HepG2 (cell line): ENCODE measurements around the gene WDR27. TPM values are rescaled to one million over a fixed set of nuclear protein-coding genes. Genes with fewer than 3 reads are reported as not detected.
A peak's percentile ranks its signal among the peaks of the same experiment; 100 is the strongest.

Source experiments
- CBX1 ChIP-seq: IDR thresholded peaks from one replicate; pipeline ENCODE4 v1.6.1; 2016; ENCODE audit warnings: antibody characterized with exemption, low read depth
- CBX5 ChIP-seq: sonication (generic); formaldehyde crosslinking; IDR thresholded peaks from 2 replicates; pipeline ENCODE4 v1.4.0; 2020; ENCODE audit warnings: missing genetic modification reagents, borderline replicate concordance
- E2F5 ChIP-seq: sonication (generic); formaldehyde crosslinking; conservative IDR thresholded peaks from 2 replicates; pipeline ENCODE4 v1.4.0; 2020; ENCODE audit warnings: missing genetic modification reagents
- FOXK2 ChIP-seq: fragments of 450-650 bp; IDR thresholded peaks from 2 replicates; pipeline ENCODE4 v1.6.1; 2016
- HOXA7 ChIP-seq: sonication (generic); formaldehyde crosslinking; IDR thresholded peaks from 2 replicates; pipeline ENCODE4 v1.8.1; 2022; ENCODE audit warnings: mild to moderate bottlenecking, missing genetic modification reagents, moderate library complexity
- KDM2A ChIP-seq: sonication (generic); formaldehyde crosslinking; IDR thresholded peaks from 2 replicates; pipeline ENCODE4 v1.4.0; 2020; ENCODE audit warnings: low read depth, missing genetic modification reagents, borderline replicate concordance
- NR2F6 ChIP-seq, 2 experiments: IDR thresholded peaks; 2 replicates each; pipeline ENCODE4 v1.6.1; 2016; ENCODE audit warnings: antibody characterized with exemption in 1 of 2, mild to moderate bottlenecking in 1 of 2
- PAWR ChIP-seq: sonication (generic); formaldehyde crosslinking; IDR thresholded peaks from 2 replicates; pipeline ENCODE4 v1.4.0; 2020; ENCODE audit warnings: missing genetic modification reagents, mild to moderate bottlenecking, borderline replicate concordance
- POLR2AphosphoS2 ChIP-seq: IDR thresholded peaks from 2 replicates; pipeline ENCODE4 v1.6.1; 2011; ENCODE audit warnings: low read depth, low read length, improper control_type of control experiment
- PRDM10 ChIP-seq: sonication (generic); formaldehyde crosslinking; IDR thresholded peaks from 2 replicates; pipeline ENCODE4 v1.4.0; 2020; ENCODE audit warnings: low read depth, missing genetic modification reagents
- ZNF10 ChIP-seq: sonication (generic); formaldehyde crosslinking; IDR thresholded peaks from 2 replicates; pipeline ENCODE4 v1.4.0; 2020; ENCODE audit warnings: mild to moderate bottlenecking, low read depth, missing genetic modification reagents, borderline replicate concordance
- ZNF275 ChIP-seq: sonication (generic); formaldehyde crosslinking; IDR thresholded peaks from 2 replicates; pipeline ENCODE4 v1.8.0; 2022; ENCODE audit warnings: missing genetic modification reagents, mild to moderate bottlenecking, inconsistent platforms, borderline replicate concordance
- ZNF280B ChIP-seq: sonication (generic); formaldehyde crosslinking; IDR thresholded peaks from 2 replicates; pipeline ENCODE4 v1.5.0; 2020; ENCODE audit warnings: missing genetic modification reagents, mild to moderate bottlenecking, borderline replicate concordance
- ZNF383 ChIP-seq: sonication (generic); formaldehyde crosslinking; IDR thresholded peaks from 2 replicates; pipeline ENCODE4 v1.4.0; 2020; ENCODE audit warnings: missing genetic modification reagents, mild to moderate bottlenecking, borderline replicate concordance
- ZNF574 ChIP-seq: sonication (generic); formaldehyde crosslinking; IDR thresholded peaks from 2 replicates; pipeline ENCODE4 v1.4.0; 2020; ENCODE audit warnings: missing genetic modification reagents
- ZNF652 ChIP-seq: IDR thresholded peaks from 2 replicates; pipeline ENCODE4 v1.6.1; 2016; ENCODE audit warnings: low read depth, borderline replicate concordance
- ZNF781 ChIP-seq: sonication (generic); formaldehyde crosslinking; IDR thresholded peaks from 2 replicates; pipeline ENCODE4 v1.5.1; 2020; ENCODE audit warnings: borderline replicate concordance, mild to moderate bottlenecking, missing genetic modification reagents; ENCODE audit errors: not compliant biosample characterization
- polyA plus RNA-seq, 8 experiments: library from polyadenylated mRNA; depleted of rRNA in 3 of 8; stranded (reverse) in 7 of 8; unstranded in 1 of 8; fragments of >200 nt; fragmentation: Illumina TruSeq in 4 of 8; extraction: Trizol in 4 of 8; gene quantifications; 2 replicates each; pipeline versions ENCODE4 v1.2.1 to v1.2.3, GENCODE V29; 2011 to 2016; ENCODE audit warnings: low read depth in 4 of 8, missing spikeins in 1 of 8, mixed read lengths in 1 of 8; ENCODE audit not compliant: insufficient read depth in 1 of 8
- total RNA-seq, 5 experiments: library from RNA; depleted of rRNA; stranded (reverse); fragments of >200 nt; fragmentation: Illumina TruSeq; extraction: Trizol; gene quantifications; 2 replicates each; pipeline ENCODE4 v1.2.3, GENCODE V29; 2016; ENCODE audit warnings: low read depth in 1 of 5
- TF ChIP-seq, protein P1 (sequence below): sonication (generic); formaldehyde crosslinking; IDR thresholded peaks from 2 replicates; pipeline ENCODE4 v1.4.0; 2020; ENCODE audit warnings: missing genetic modification reagents

WDR27 gene
- total and polyA plus RNA-seq, 2 of the 13 experiments (the other 11 are each of a cell fraction or from before 2014, with no cell fraction given), result 34.1 to 80.3 TPM

GRCh38 chr6:169724494-169725124 is 22.8 kb upstream of the WDR27 start, which contains the start of gene PHF10 (continued):
- TF ChIP-seq ZNF574 (peak; percentile 31; the same call in 1 of the 2 replicates), ZNF10 (CRISPR knock-in tag) (no peak), CBX5 (CRISPR knock-in tag) (peak; percentile 65; the same call in 1 of the 2 replicates), KDM2A (CRISPR knock-in tag) (peak; percentile 89), ZNF275 (CRISPR knock-in tag) (peak; percentile 79; the same call in 1 of the 2 replicates), FOXK2 (no peak), ZNF383 (no peak), HOXA7 (CRISPR knock-in tag) (peak; percentile 97), CBX1 (peak; percentile 44), NR2F6 (IDR thresholded peaks at IDR 0.05) (no peak), NR2F6 (CRISPR knock-in tag; IDR thresholded peaks at IDR 0.05) (no peak), E2F5 (CRISPR knock-in tag) (peak; percentile 59), ZNF652 (CRISPR knock-in tag) (no peak), PRDM10 (CRISPR knock-in tag) (no peak), ZNF280B (CRISPR knock-in tag) (0 out of 2 replicates have a peak, but pooled peaks have one; percentile 47), POLR2AphosphoS2 (no peak), PAWR (0 out of 2 replicates have a peak, but pooled peaks have one; percentile 57), ZNF781 (CRISPR knock-in tag) (peak; percentile 88)
- TF ChIP-seq, protein P1, sequence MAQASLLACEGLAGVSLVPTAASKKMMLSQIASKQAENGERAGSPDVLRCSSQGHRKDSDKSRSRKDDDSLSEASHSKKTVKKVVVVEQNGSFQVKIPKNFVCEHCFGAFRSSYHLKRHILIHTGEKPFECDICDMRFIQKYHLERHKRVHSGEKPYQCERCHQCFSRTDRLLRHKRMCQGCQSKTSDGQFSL (CRISPR knock-in tag), result no peak
